Mesothelial cell of epicardium (in vitro differentiated cells): Measurements from ENCODE around the gene PRTN3. TPM values are rescaled to one million over a fixed set of nuclear protein-coding genes. Genes with fewer than 3 reads are reported as not detected.
"Not testable (repeated sequence)": the region's sequence is repeated elsewhere in the genome, so short reads cannot be mapped to it uniquely, and the experiment has no call there.

Source experiments
- DNase-seq, 2 experiments: peaks; one replicate each; pipeline ENCODE4 v3.0.0; 2021; ENCODE audit warnings: low spot score in 2 of 2; ENCODE audit not compliant: unreplicated experiment in 2 of 2
- H3K27ac Mint-ChIP-seq: 2 replicates; pipeline ENCODE4 v1.8.0; 2021; ENCODE audit warnings: mixed read lengths
- H3K27me3 Mint-ChIP-seq: 2 replicates; pipeline ENCODE4 v1.8.0; 2021; ENCODE audit warnings: low read depth, mixed read lengths
- H3K36me3 Mint-ChIP-seq: 2 replicates; pipeline ENCODE4 v1.8.0; 2021; ENCODE audit warnings: mixed read lengths
- H3K4me1 Mint-ChIP-seq: 2 replicates; pipeline ENCODE4 v1.8.0; 2021; ENCODE audit warnings: mixed read lengths
- H3K4me3 Mint-ChIP-seq: 2 replicates; pipeline ENCODE4 v1.8.0; 2021; ENCODE audit warnings: mild to moderate bottlenecking, moderate library complexity, mixed read lengths
- H3K9me3 Mint-ChIP-seq: 2 replicates; pipeline ENCODE4 v1.8.0; 2021; ENCODE audit warnings: mixed read lengths
- total RNA-seq: library from RNA; stranded (reverse); gene quantifications from 3 replicates; pipeline ENCODE4 v1.2.1, GENCODE V29; 2021
- TF ChIP-seq, protein P1 (sequence below): fragments of 200-600 bp; sonication (generic); IDR thresholded peaks from one replicate; pipeline ENCODE4 v1.5.0; 2021; ENCODE audit warnings: antibody characterized with exemption; ENCODE audit not compliant: unreplicated experiment

Gene PRTN3
- total RNA-seq, 1 donor from 2014 or later, result not detected

DNA sequence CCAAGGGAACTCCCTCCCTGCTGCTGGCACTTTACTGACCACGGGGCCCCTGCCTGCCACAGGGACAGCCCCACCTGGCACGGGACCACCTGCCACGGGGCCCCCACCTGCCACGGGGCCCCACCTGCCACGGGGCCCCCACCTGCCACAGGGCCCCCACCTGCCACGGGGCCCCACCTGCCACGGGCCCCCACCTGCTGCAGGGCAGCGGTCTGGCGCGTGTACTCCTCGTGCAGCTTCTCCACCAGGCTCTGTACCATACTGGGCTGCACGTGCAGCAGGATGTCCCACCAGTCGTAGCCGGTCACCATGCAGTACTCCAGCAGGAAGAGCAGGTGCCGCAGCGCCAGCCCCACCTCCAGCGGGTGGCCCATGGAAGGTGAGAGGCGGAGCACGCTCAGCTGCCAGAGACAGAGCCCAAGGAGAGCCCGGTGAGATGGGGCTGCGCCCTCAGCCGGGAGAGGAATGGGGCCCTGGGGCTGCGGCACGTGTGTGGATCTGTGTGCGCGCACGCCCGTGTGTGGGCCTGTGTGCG, 36.0 kb downstream of the PRTN3 start:
- Mint-ChIP-seq H3K27ac (no peak overlapping the region), H3K9me3 (no peaks in the 10 kb centered on the region), H3K4me3 (no peak overlapping the region), H3K4me1 (no peaks in the 10 kb centered on the region), H3K27me3 (no peaks in the 10 kb centered on the region), H3K36me3 (peaks cover 18% of the 10 kb centered on the region)
- TF ChIP-seq, protein P1, sequence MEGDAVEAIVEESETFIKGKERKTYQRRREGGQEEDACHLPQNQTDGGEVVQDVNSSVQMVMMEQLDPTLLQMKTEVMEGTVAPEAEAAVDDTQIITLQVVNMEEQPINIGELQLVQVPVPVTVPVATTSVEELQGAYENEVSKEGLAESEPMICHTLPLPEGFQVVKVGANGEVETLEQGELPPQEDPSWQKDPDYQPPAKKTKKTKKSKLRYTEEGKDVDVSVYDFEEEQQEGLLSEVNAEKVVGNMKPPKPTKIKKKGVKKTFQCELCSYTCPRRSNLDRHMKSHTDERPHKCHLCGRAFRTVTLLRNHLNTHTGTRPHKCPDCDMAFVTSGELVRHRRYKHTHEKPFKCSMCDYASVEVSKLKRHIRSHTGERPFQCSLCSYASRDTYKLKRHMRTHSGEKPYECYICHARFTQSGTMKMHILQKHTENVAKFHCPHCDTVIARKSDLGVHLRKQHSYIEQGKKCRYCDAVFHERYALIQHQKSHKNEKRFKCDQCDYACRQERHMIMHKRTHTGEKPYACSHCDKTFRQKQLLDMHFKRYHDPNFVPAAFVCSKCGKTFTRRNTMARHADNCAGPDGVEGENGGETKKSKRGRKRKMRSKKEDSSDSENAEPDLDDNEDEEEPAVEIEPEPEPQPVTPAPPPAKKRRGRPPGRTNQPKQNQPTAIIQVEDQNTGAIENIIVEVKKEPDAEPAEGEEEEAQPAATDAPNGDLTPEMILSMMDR, result no peak
- no peak for DNase-seq

DNA sequence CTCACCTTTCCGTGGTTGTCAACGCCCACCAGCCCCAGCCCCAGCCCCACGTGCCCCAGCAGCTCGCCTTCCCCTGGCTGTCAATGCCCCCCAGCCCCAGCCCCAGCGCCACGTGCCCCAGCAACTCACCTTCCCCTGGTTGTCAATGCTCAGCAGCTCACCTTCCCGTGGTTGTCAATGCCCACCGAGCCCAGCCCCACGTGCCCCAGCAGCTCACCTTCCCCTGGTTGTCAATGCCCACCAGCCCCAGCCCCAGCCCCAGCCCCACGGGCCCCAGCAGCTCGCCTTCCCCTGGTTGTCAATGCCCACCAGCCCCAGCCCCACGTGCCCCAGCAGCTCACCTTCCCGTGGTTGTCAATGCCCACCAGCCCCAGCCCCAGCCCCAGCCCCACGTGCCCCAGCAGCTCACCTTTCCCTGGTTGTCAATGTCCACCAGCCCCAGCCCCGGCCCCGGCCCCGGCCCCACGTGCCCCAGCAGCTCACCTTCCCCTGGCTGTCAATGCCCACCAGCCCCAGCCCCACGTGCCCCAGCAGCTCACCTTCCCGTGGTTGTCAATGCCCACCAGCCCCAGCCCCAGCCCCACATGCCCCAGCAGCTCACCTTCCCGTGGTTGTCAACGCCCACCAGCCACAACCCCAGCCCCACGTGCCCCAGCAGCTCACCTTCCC, 37.3 kb downstream of the PRTN3 start:
- H3K9me3 Mint-ChIP-seq, H3K27me3 Mint-ChIP-seq, DNase-seq, H3K4me1 Mint-ChIP-seq, H3K4me3 Mint-ChIP-seq, H3K27ac Mint-ChIP-seq: not testable (repeated sequence)
- H3K36me3 Mint-ChIP-seq, result peaks cover 26% of the 10 kb centered on the region

DNA sequence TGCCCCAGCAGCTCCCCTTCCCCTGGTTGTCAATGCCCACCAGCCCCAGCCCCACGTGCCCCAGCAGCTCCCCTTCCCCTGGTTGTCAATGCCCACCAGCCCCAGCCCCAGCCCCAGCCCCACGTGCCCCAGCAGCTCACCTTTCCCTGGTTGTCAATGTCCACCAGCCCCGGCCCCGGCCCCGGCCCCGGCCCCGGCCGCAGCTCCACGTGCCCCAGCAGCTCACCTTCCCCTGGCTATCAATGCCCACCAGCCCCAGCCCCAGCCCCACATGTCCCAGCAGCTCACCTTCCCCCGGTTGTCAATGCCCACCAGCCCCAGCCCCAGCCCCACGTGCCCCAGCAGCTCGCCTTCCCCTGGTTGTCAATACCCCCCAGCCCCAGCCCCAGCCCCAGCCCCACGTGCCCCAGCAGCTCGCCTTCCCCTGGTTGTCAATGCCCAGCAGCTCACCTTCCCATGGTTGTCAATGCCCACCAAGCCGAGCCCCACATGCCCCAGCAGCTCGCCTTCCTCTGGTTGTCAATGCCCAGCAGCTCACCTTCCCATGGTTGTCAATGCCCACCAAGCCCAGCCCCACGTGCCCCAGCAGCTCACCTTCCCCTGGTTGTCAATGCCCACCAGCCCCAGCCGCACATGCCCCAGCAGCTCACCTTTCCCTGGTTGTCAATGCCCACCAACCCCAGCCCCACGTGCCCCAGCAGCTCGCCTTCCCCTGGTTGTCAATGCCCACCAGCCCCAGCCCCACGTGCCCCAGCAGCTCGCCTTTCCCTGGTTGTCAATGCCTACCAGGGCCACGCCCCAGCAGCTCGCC, 38.2 kb downstream of the PRTN3 start:
- not testable (repeated sequence) for H3K9me3 Mint-ChIP-seq, H3K4me1 Mint-ChIP-seq, H3K27me3 Mint-ChIP-seq, H3K4me3 Mint-ChIP-seq, H3K27ac Mint-ChIP-seq, DNase-seq
- peaks cover 26% of the 10 kb centered on the region for H3K36me3 Mint-ChIP-seq

GRCh38 chr19:879711-880438, 39.1 kb downstream of the PRTN3 start:
- H3K27me3 Mint-ChIP-seq, result no peaks in the 10 kb centered on the region
- DNase-seq, result no peak
- no peaks in the 10 kb centered on the region for H3K9me3 Mint-ChIP-seq
- H3K4me1 Mint-ChIP-seq, result no peaks in the 10 kb centered on the region
- TF ChIP-seq, protein P1, result no peak
- no peak overlapping the region for H3K4me3 Mint-ChIP-seq
- H3K36me3 Mint-ChIP-seq, result peaks cover 26% of the 10 kb centered on the region
- no peak overlapping the region for H3K27ac Mint-ChIP-seq

GRCh38 chr19:881385-882071, 40.7 kb downstream of the PRTN3 start:
- Mint-ChIP-seq H3K9me3 (no peaks in the 10 kb centered on the region), H3K4me3 (no peak overlapping the region), H3K36me3 (peaks cover 26% of the 10 kb centered on the region), H3K27me3 (no peaks in the 10 kb centered on the region), H3K4me1 (no peaks in the 10 kb centered on the region), H3K27ac (no peak overlapping the region)
- no peak for DNase-seq
- TF ChIP-seq, protein P1, result no peak

GRCh38 chr19:882871-883497, 42.2 kb downstream of the PRTN3 start:
- Mint-ChIP-seq H3K27me3 (no peaks in the 10 kb centered on the region), H3K36me3 (peaks cover 27% of the 10 kb centered on the region), H3K4me1 (no peaks in the 10 kb centered on the region), H3K9me3 (no peaks in the 10 kb centered on the region), H3K4me3 (no peak overlapping the region), H3K27ac (no peak overlapping the region)
- no peak for DNase-seq
- TF ChIP-seq, protein P1, result no peak
